ENCODE results near the gene IKZF2. TPM values are rescaled to one million over a fixed set of nuclear protein-coding genes. Genes with fewer than 3 reads are reported as not detected.

Gene IKZF2
- total RNA-seq, 1 experiment from 2014 or later = 5.2 TPM

DNA sequence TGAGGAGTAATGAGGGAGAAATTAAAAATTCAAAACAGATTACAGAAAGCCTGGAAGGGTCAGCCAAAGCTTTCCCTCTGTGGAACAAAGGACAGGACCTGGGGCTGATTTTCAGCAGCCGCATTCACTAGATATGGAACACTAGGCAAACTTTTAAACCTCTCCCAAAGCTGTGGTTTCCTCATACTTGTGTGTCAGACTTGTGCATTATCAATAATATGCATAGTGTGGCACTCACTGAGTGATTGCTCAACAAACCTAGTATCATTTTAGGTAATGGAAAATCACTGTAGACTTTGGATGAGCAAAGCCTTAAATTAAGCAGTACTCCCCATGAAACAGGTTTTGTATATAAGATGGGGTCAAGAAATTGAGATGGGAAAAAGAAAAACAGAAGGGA, 26.3 kb upstream of the IKZF2 start:
- H2AFZ ChIP-seq (ENCODE audit: low read length) = no peak overlapping the region
- no peak for DNase-seq
- ChIA-PET CTCF (no interaction called here), POLR2A (ENCODE audit: unreplicated experiment) (no interaction called here)
- H3K9me3 ChIP-seq (ENCODE audit: low read length) = no peaks in the 10 kb centered on the region
- no peak for ATAC-seq
- no TSS peak for BruUV-seq (replicated peaks)
- H3K4me1 ChIP-seq (ENCODE audit: insufficient read depth, low read length) = peaks cover 7% of the 10 kb centered on the region
- H3K9me2 ChIP-seq (replicated peaks; ENCODE audit: low read length) = 0 out of 2 replicates have a peak, but pooled peaks cover 3% of the 10 kb centered on the region
- H3K36me3 ChIP-seq (ENCODE audit: low read depth, low read length) = no peaks in the 10 kb centered on the region
- H4K20me1 ChIP-seq (ENCODE audit: low read length) = no peaks in the 10 kb centered on the region
- no peak overlapping the region for H3K4me3 ChIP-seq (ENCODE audit: low read length)
- no peak overlapping the region for H3K9ac ChIP-seq (ENCODE audit: low read length)
- TF ChIP-seq EZH2phosphoT487 (IDR thresholded peaks at IDR 0.05; ENCODE audit: borderline replicate concordance, low read length) (no peak), EZH2 (IDR thresholded peaks at IDR 0.05; ENCODE audit: low read length, unreplicated experiment) (no peak)
- TF ChIP-seq, protein P1, sequence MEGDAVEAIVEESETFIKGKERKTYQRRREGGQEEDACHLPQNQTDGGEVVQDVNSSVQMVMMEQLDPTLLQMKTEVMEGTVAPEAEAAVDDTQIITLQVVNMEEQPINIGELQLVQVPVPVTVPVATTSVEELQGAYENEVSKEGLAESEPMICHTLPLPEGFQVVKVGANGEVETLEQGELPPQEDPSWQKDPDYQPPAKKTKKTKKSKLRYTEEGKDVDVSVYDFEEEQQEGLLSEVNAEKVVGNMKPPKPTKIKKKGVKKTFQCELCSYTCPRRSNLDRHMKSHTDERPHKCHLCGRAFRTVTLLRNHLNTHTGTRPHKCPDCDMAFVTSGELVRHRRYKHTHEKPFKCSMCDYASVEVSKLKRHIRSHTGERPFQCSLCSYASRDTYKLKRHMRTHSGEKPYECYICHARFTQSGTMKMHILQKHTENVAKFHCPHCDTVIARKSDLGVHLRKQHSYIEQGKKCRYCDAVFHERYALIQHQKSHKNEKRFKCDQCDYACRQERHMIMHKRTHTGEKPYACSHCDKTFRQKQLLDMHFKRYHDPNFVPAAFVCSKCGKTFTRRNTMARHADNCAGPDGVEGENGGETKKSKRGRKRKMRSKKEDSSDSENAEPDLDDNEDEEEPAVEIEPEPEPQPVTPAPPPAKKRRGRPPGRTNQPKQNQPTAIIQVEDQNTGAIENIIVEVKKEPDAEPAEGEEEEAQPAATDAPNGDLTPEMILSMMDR (conservative IDR thresholded peaks at IDR 0.05; ENCODE audit: low read depth, low read length) = no peak
- no peak overlapping the region for H3K4me2 ChIP-seq (ENCODE audit: low read length)
- no peaks in the 10 kb centered on the region for H3F3A ChIP-seq (ENCODE audit: low read length, unreplicated experiment)
- no peak overlapping the region for H3K27ac ChIP-seq (ENCODE audit: low read length)
- no peaks in the 10 kb centered on the region for H3K27me3 ChIP-seq (ENCODE audit: low read length)
- intact Hi-C loops (cut with micrococcal nuclease) = no loop called here
- no peaks in the 10 kb centered on the region for H3K79me2 ChIP-seq (ENCODE audit: low read length)

DNA sequence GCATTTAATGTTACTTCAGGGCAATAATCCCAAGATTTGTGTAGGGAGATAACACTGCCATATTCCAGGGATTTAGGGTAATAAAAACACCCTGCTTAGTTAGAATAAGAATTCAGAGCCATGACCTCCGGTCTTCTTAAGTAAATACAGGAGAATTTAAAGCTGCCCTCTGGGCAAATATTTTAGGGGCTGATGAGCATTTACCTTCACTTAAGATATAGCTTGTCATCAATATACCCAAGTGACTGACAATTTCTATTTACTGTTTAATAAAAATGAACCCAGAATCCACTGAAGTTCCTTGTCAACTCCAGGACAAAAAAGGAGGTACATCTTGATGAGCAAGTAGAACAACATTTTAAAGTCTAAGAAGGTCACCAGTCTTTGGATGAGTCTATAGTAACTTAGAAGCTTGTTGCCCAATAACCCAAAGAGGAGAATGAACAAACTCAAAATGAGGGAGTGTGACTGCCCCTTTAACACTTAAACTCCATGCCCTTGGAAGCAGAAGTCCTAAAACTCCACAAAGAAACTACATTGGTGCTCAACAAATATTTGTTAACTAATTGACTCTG, 24.3 kb upstream of the IKZF2 start:
- no peaks in the 10 kb centered on the region for H3K27me3 ChIP-seq (ENCODE audit: low read length)
- no TSS peak for BruUV-seq (replicated peaks)
- intact Hi-C loops (cut with micrococcal nuclease) = no loop called here
- H3K9ac ChIP-seq (ENCODE audit: low read length) = no peak overlapping the region
- H3K9me3 ChIP-seq (ENCODE audit: low read length) = no peaks in the 10 kb centered on the region
- no peak overlapping the region for H3K4me3 ChIP-seq (ENCODE audit: low read length)
- H3K4me1 ChIP-seq (ENCODE audit: insufficient read depth, low read length) = peaks cover 7% of the 10 kb centered on the region
- no peaks in the 10 kb centered on the region for H3K79me2 ChIP-seq (ENCODE audit: low read length)
- POLR2A ChIA-PET (ENCODE audit: unreplicated experiment) = no interaction called here
- H3K9me2 ChIP-seq (replicated peaks; ENCODE audit: low read length) = 0 out of 2 replicates have a peak, but pooled peaks cover 3% of the 10 kb centered on the region
- no peak overlapping the region for H3K4me2 ChIP-seq (ENCODE audit: low read length)
- H3K36me3 ChIP-seq (ENCODE audit: low read depth, low read length) = no peaks in the 10 kb centered on the region
- CTCF ChIA-PET = no interaction called here
- no peaks in the 10 kb centered on the region for H3F3A ChIP-seq (ENCODE audit: low read length, unreplicated experiment)
- ATAC-seq (no peak), DNase-seq (peak; percentile 59)
- H3K27ac ChIP-seq (ENCODE audit: low read length) = no peak overlapping the region
- TF ChIP-seq, protein P1 (conservative IDR thresholded peaks at IDR 0.05; ENCODE audit: low read depth, low read length) = no peak
- TF ChIP-seq EZH2 (IDR thresholded peaks at IDR 0.05; ENCODE audit: low read length, unreplicated experiment) = no peak
- no peak for TF ChIP-seq EZH2phosphoT487 (IDR thresholded peaks at IDR 0.05; ENCODE audit: borderline replicate concordance, low read length)
- H2AFZ ChIP-seq (ENCODE audit: low read length) = no peak overlapping the region
- H4K20me1 ChIP-seq (ENCODE audit: low read length) = no peaks in the 10 kb centered on the region

DNA sequence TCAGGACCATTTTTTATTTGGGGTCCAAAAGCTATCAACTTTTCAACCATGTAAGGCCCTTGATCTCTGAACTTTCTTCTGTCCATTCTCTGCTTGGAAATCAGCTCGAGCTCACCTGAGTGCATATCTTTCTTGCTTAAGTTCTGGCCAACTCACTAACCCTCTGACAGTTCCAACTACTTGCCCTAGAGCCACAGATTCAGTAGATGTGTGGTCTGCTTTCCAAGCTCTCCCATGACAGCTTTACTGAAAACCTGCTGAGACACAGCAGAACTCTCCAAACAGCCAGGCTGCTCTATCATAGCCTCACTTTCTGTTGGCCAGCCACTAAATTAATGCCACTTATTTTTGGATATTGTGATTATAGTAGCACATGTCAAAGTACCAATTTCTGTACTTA, 21.2 kb upstream of the IKZF2 start:
- no peaks in the 10 kb centered on the region for H4K20me1 ChIP-seq (ENCODE audit: low read length)
- no peaks in the 10 kb centered on the region for H3F3A ChIP-seq (ENCODE audit: low read length, unreplicated experiment)
- H3K27ac ChIP-seq (ENCODE audit: low read length) = no peak overlapping the region
- no peak overlapping the region for H3K4me3 ChIP-seq (ENCODE audit: low read length)
- BruUV-seq (replicated peaks) = no TSS peak
- intact Hi-C loops (cut with micrococcal nuclease) = no loop called here
- H3K27me3 ChIP-seq (ENCODE audit: low read length) = no peaks in the 10 kb centered on the region
- no peaks in the 10 kb centered on the region for H3K9me3 ChIP-seq (ENCODE audit: low read length)
- peaks cover 7% of the 10 kb centered on the region for H3K4me1 ChIP-seq (ENCODE audit: insufficient read depth, low read length)
- H3K9me2 ChIP-seq (replicated peaks; ENCODE audit: low read length) = 0 out of 2 replicates have a peak, but pooled peaks cover 3% of the 10 kb centered on the region
- no peak overlapping the region for H3K4me2 ChIP-seq (ENCODE audit: low read length)
- TF ChIP-seq, protein P1 (conservative IDR thresholded peaks at IDR 0.05; ENCODE audit: low read depth, low read length) = no peak
- TF ChIP-seq EZH2phosphoT487 (IDR thresholded peaks at IDR 0.05; ENCODE audit: borderline replicate concordance, low read length) (no peak), EZH2 (IDR thresholded peaks at IDR 0.05; ENCODE audit: low read length, unreplicated experiment) (no peak)
- CTCF ChIA-PET = no interaction called here
- no peak overlapping the region for H3K9ac ChIP-seq (ENCODE audit: low read length)
- H2AFZ ChIP-seq (ENCODE audit: low read length) = 0 out of 2 replicates have a peak overlapping the region, but pooled peaks have one; percentile 22
- H3K79me2 ChIP-seq (ENCODE audit: low read length) = no peaks in the 10 kb centered on the region
- POLR2A ChIA-PET (ENCODE audit: unreplicated experiment) = interaction anchor here (0.6 kb wide), 1 partner anchor 562 kb away, joined by 4 read pairs; no protein-coding TSS in a partner anchor
- H3K36me3 ChIP-seq (ENCODE audit: low read depth, low read length) = no peaks in the 10 kb centered on the region
- DNase-seq (no peak), ATAC-seq (no peak)

All from PC-3 (cell line).